ENCODE data around the gene MTG2. TPM values are rescaled to one million over a fixed set of nuclear protein-coding genes. Genes with fewer than 3 reads are reported as not detected.

MTG2 gene
- polyA plus RNA-seq, 2 donors: 19.4 to 25.4 TPM

- Histone ChIP-seq H3K27ac (ENCODE audit: low read depth in 2 of 2, low read length in 1 of 2) (no peak overlapping the region), H3K4me3 (ENCODE audit: low read depth in 1 of 2, low read length in 2 of 2) (no peak overlapping the region), H3K9me3 (ENCODE audit: control insufficient read depth in 2 of 2, insufficient read depth in 1 of 2, low read depth in 1 of 2, low read length in 1 of 2) (no peaks in the 10 kb centered on the region), H3K4me1 (ENCODE audit: control insufficient read depth in 2 of 2, insufficient read depth in 2 of 2, low read length in 1 of 2) (peaks cover 6 to 16% of the 10 kb centered on the region in 2 donors), H3K27me3 (ENCODE audit: control insufficient read depth in 1 of 2, insufficient read depth in 2 of 2, low read length in 2 of 2) (no peaks in the 10 kb centered on the region), H3K36me3 (ENCODE audit: control insufficient read depth in 2 of 2, insufficient read depth in 2 of 2, low read length in 1 of 2) (peaks cover 24 to 42% of the 10 kb centered on the region in 2 donors)
- WGBS, 2 donors: 80 to 89% methylated on average over 11 of the region's 11 CpGs
Observed at GRCh38 chr20:62138204-62138543, 44.7 kb upstream of the MTG2 start.

- WGBS, 2 donors: 92% methylated on average over 10 of the region's 10 CpGs
- H3K27ac ChIP-seq (ENCODE audit: low read depth in 2 of 2, low read length in 1 of 2): no peak overlapping the region
- no peaks in the 10 kb centered on the region for H3K9me3 ChIP-seq (ENCODE audit: control insufficient read depth in 2 of 2, insufficient read depth in 1 of 2, low read depth in 1 of 2, low read length in 1 of 2)
- H3K4me1 ChIP-seq (ENCODE audit: control insufficient read depth in 2 of 2, insufficient read depth in 2 of 2, low read length in 1 of 2): peaks cover 6 to 13% of the 10 kb centered on the region in 2 donors
- no peaks in the 10 kb centered on the region for H3K27me3 ChIP-seq (ENCODE audit: control insufficient read depth in 1 of 2, insufficient read depth in 2 of 2, low read length in 2 of 2)
- peaks cover 24 to 37% of the 10 kb centered on the region in 2 donors for H3K36me3 ChIP-seq (ENCODE audit: control insufficient read depth in 2 of 2, insufficient read depth in 2 of 2, low read length in 1 of 2)
- no peak overlapping the region for H3K4me3 ChIP-seq (ENCODE audit: low read depth in 1 of 2, low read length in 2 of 2)
Observed at GRCh38 chr20:62138912-62139311, 43.9 kb upstream of the MTG2 start.

GRCh38 chr20:62139636-62140035 is 43.2 kb upstream of the MTG2 start:
- WGBS, 2 donors: 91 to 92% methylated on average over 13 of the region's 13 CpGs
- H3K4me1 ChIP-seq (ENCODE audit: control insufficient read depth in 2 of 2, insufficient read depth in 2 of 2, low read length in 1 of 2): peaks cover 6 to 13% of the 10 kb centered on the region in 2 donors
- no peaks in the 10 kb centered on the region for H3K9me3 ChIP-seq (ENCODE audit: control insufficient read depth in 2 of 2, insufficient read depth in 1 of 2, low read depth in 1 of 2, low read length in 1 of 2)
- no peaks in the 10 kb centered on the region for H3K27me3 ChIP-seq (ENCODE audit: control insufficient read depth in 1 of 2, insufficient read depth in 2 of 2, low read length in 2 of 2)
- no peak overlapping the region for H3K27ac ChIP-seq (ENCODE audit: low read depth in 2 of 2, low read length in 1 of 2)
- peaks cover 24 to 36% of the 10 kb centered on the region in 2 donors for H3K36me3 ChIP-seq (ENCODE audit: control insufficient read depth in 2 of 2, insufficient read depth in 2 of 2, low read length in 1 of 2)
- no peak overlapping the region for H3K4me3 ChIP-seq (ENCODE audit: low read depth in 1 of 2, low read length in 2 of 2)

GRCh38 chr20:62141043-62141396 is 41.8 kb upstream of the MTG2 start:
- Histone ChIP-seq H3K36me3 (ENCODE audit: control insufficient read depth in 2 of 2, insufficient read depth in 2 of 2, low read length in 1 of 2) (peaks cover 19 to 32% of the 10 kb centered on the region in 2 donors), H3K27ac (ENCODE audit: low read depth in 2 of 2, low read length in 1 of 2) (peak overlapping the region in 1 of 2 donors; percentile 82)
- 67 to 68% methylated on average over 7 of the region's 7 CpGs for WGBS, 2 donors

GRCh38 chr20:62141397-62142251 is 41.2 kb upstream of the MTG2 start:
- Histone ChIP-seq H3K4me1 (ENCODE audit: control insufficient read depth in 2 of 2, insufficient read depth in 2 of 2, low read length in 1 of 2) (peaks cover 6 to 21% of the 10 kb centered on the region in 2 donors), H3K4me3 (ENCODE audit: low read depth in 1 of 2, low read length in 2 of 2) (peak overlapping the region; percentile 83 to 98), H3K9me3 (ENCODE audit: control insufficient read depth in 2 of 2, insufficient read depth in 1 of 2, low read depth in 1 of 2, low read length in 1 of 2) (no peaks in the 10 kb centered on the region), H3K36me3 (ENCODE audit: control insufficient read depth in 2 of 2, insufficient read depth in 2 of 2, low read length in 1 of 2) (peaks cover 16 to 32% of the 10 kb centered on the region in 2 donors), H3K27ac (ENCODE audit: low read depth in 2 of 2, low read length in 1 of 2) (peak overlapping the region; percentile 82 to 99), H3K27me3 (ENCODE audit: control insufficient read depth in 1 of 2, insufficient read depth in 2 of 2, low read length in 2 of 2) (no peaks in the 10 kb centered on the region)
- WGBS, 2 donors: 11 to 15% methylated on average over 14 of the region's 14 CpGs

More at GRCh38 chr20:62141043-62141396, 41.8 kb upstream of the MTG2 start:
- Histone ChIP-seq H3K9me3 (ENCODE audit: control insufficient read depth in 2 of 2, insufficient read depth in 1 of 2, low read depth in 1 of 2, low read length in 1 of 2) (no peaks in the 10 kb centered on the region), H3K4me3 (ENCODE audit: low read depth in 1 of 2, low read length in 2 of 2) (peak overlapping the region in 1 of 2 donors; percentile 98), H3K4me1 (ENCODE audit: control insufficient read depth in 2 of 2, insufficient read depth in 2 of 2, low read length in 1 of 2) (peaks cover 6 to 20% of the 10 kb centered on the region in 2 donors), H3K27me3 (ENCODE audit: control insufficient read depth in 1 of 2, insufficient read depth in 2 of 2, low read length in 2 of 2) (no peaks in the 10 kb centered on the region)

GRCh38 chr20:62142252-62143080 is 40.4 kb upstream of the MTG2 start:
- WGBS, 2 donors: 0 to 1% methylated on average over 42 to 71 of the region's 71 CpGs
- Histone ChIP-seq H3K4me1 (ENCODE audit: control insufficient read depth in 2 of 2, insufficient read depth in 2 of 2, low read length in 1 of 2) (peaks cover 6 to 23% of the 10 kb centered on the region in 2 donors), H3K27me3 (ENCODE audit: control insufficient read depth in 1 of 2, insufficient read depth in 2 of 2, low read length in 2 of 2) (no peaks in the 10 kb centered on the region), H3K36me3 (ENCODE audit: control insufficient read depth in 2 of 2, insufficient read depth in 2 of 2, low read length in 1 of 2) (peaks cover 14 to 30% of the 10 kb centered on the region in 2 donors), H3K9me3 (ENCODE audit: control insufficient read depth in 2 of 2, insufficient read depth in 1 of 2, low read depth in 1 of 2, low read length in 1 of 2) (no peaks in the 10 kb centered on the region), H3K27ac (ENCODE audit: low read depth in 2 of 2, low read length in 1 of 2) (peak overlapping the region; percentile 98 to 99), H3K4me3 (ENCODE audit: low read depth in 1 of 2, low read length in 2 of 2) (peak overlapping the region; percentile 83 to 98)

GRCh38 chr20:62143081-62143956 is 39.5 kb upstream of the MTG2 start, which contains the start of the genes PSMA7 and SS18L1:
PSMA7 (minus strand) TSS chr20:62143394; CDS start chr20:62143303, 91 bp downstream.
SS18L1 (plus strand) TSS chr20:62143769; CDS start chr20:62143821, 52 bp downstream.
- Histone ChIP-seq H3K27ac (ENCODE audit: low read depth in 2 of 2, low read length in 1 of 2) (peak within 1 kb of the TSS; percentile 98 to 99), H3K4me1 (ENCODE audit: control insufficient read depth in 2 of 2, insufficient read depth in 2 of 2, low read length in 1 of 2) (peaks cover 6 to 23% of the 10 kb centered on the region in 2 donors)
- 1% methylated on average over 54 to 148 of the region's 148 CpGs for WGBS, 2 donors

GRCh38 chr20:62143957-62144825 is 38.6 kb upstream of the MTG2 start:
- WGBS, 2 donors: 1% methylated on average over 58 to 104 of the region's 104 CpGs
- Histone ChIP-seq H3K27me3 (ENCODE audit: control insufficient read depth in 1 of 2, insufficient read depth in 2 of 2, low read length in 2 of 2) (no peaks in the 10 kb centered on the region), H3K27ac (ENCODE audit: low read depth in 2 of 2, low read length in 1 of 2) (peak overlapping the region; percentile 97 to 99), H3K9me3 (ENCODE audit: control insufficient read depth in 2 of 2, insufficient read depth in 1 of 2, low read depth in 1 of 2, low read length in 1 of 2) (no peaks in the 10 kb centered on the region), H3K4me1 (ENCODE audit: control insufficient read depth in 2 of 2, insufficient read depth in 2 of 2, low read length in 1 of 2) (peaks cover 7 to 31% of the 10 kb centered on the region in 2 donors), H3K36me3 (ENCODE audit: control insufficient read depth in 2 of 2, insufficient read depth in 2 of 2, low read length in 1 of 2) (peaks cover 6 to 14% of the 10 kb centered on the region in 2 donors), H3K4me3 (ENCODE audit: low read depth in 1 of 2, low read length in 2 of 2) (peak overlapping the region; percentile 83 to 98)

More at GRCh38 chr20:62143081-62143956, 39.5 kb upstream of the MTG2 start, which contains the start of the genes PSMA7 and SS18L1:
- Histone ChIP-seq H3K36me3 (ENCODE audit: control insufficient read depth in 2 of 2, insufficient read depth in 2 of 2, low read length in 1 of 2) (peaks cover 9 to 22% of the 10 kb centered on the region in 2 donors), H3K27me3 (ENCODE audit: control insufficient read depth in 1 of 2, insufficient read depth in 2 of 2, low read length in 2 of 2) (no peaks in the 10 kb centered on the region), H3K4me3 (ENCODE audit: low read depth in 1 of 2, low read length in 2 of 2) (peak within 1 kb of the TSS; percentile 83 to 98), H3K9me3 (ENCODE audit: control insufficient read depth in 2 of 2, insufficient read depth in 1 of 2, low read depth in 1 of 2, low read length in 1 of 2) (no peaks in the 10 kb centered on the region)

All from esophagus (tissue), 2 donors.